NB4 (cell line): ENCODE measurements around the gene MGAT1.
A peak's percentile ranks its signal among the peaks of the same experiment; 100 is the strongest.

Experiments
- DNase-seq: peaks from one replicate; pipeline ENCODE4 v3.0.0; 2010; ENCODE audit warnings: low read depth
- H3K4me3 ChIP-seq: one replicate; pipeline ENCODE4 v1.5.1; 2011; ENCODE audit warnings: mild to moderate bottlenecking, low read depth, low read length, moderate library complexity
- MYC ChIP-seq: IDR thresholded peaks from 2 replicates; pipeline ENCODE4 v1.6.1; 2011; ENCODE audit warnings: low read depth, low read length
- POLR2A ChIP-seq: IDR thresholded peaks from 2 replicates; pipeline ENCODE4 v1.6.1; 2011; ENCODE audit warnings: mild to moderate bottlenecking; ENCODE audit not compliant: insufficient read length; ENCODE audit errors: extremely low read depth
- TF ChIP-seq, protein P1 (sequence below): IDR thresholded peaks from 2 replicates; pipeline ENCODE4 v1.6.1; 2011; ENCODE audit warnings: low read depth, low read length
- TF ChIP-seq, protein P2 (sequence below): IDR thresholded peaks from one replicate; pipeline ENCODE4 v1.5.1; 2012; ENCODE audit warnings: low read depth, low read length

Gene MGAT1

DNA sequence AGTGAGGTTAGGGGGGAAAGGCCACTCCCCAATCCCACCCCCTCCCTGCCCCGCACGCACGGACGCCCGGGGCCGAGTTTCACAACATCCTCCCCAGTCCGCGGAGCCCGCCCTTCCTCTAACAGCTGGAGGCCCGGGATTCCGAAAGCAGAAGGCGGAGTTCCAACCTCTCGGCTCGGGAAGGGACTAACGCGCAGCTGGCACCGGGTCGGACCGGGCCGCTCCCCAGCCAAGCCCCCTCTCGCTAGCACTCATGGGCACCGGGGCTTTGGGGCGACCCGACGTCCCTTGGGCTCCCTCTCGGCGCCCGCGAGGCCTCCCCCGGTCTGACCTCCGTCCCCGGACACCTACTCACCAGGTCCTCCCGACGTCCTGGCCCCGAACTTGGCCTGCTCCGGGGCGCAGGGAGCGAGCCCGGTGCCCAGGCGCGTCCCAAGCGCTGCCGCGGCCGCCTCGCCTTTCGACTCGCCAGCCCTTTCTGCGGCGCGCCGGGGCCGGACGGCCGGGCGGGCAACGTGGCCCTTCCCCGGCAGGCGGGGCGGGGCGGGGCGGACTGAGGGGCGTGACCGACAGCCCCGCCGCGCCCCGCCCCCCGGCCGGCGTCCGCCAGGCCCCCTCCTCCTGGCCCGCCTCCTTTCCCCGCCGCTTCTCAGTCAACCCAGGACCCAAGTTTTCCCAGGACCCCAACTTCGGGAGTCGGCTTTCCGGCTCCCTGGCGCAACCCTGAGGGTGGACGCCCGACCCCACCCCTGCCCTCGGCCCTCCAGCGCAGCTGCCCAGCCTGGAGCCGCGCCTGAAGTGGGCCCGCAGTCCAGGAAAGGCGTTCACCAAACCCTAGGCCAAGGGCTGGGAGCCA lies at the start of gene MGAT1:
MGAT1 (minus strand) TSS at position 482 of the 856 bp plus-strand sequence. CDS start 9,835 bp downstream, outside the sequence.
- peak within 1 kb of the TSS; percentile 79 for H3K4me3 ChIP-seq
- DNase-seq = peak; percentile 91
- TF ChIP-seq, protein P1, sequence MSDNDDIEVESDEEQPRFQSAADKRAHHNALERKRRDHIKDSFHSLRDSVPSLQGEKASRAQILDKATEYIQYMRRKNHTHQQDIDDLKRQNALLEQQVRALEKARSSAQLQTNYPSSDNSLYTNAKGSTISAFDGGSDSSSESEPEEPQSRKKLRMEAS = no peak
- TF ChIP-seq POLR2A = peak; percentile 62

DNA sequence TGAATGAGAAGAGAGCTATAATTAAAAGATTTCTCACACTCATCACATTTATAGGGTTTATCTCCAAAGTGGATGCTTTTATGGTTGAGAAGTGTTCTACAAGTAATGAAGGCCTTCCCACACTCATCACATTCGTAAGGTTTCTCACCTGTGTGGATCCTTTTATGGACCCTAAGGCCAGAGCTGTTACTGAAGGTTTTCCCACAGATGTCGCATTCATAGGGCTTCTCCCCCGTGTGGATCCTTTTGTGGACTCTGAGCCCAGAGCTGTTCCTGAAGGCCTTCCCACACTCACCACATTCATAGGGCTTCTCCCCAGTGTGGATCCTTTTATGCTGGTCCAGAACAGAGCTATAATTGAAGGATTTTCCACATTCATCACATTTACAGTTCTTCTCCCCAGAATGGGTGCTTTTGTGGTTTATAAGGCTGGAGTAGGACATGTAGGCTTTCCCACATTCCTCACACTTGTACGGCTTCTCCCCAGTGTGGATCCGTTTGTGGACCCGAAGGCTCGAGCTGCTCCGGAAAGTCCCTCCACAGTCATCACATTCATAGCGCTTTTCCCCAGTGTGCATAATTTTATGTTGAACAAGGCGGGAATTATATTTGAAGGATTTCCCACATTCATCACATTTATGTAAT lies 48.0 kb upstream of the MGAT1 start:
- TF ChIP-seq, protein P2, sequence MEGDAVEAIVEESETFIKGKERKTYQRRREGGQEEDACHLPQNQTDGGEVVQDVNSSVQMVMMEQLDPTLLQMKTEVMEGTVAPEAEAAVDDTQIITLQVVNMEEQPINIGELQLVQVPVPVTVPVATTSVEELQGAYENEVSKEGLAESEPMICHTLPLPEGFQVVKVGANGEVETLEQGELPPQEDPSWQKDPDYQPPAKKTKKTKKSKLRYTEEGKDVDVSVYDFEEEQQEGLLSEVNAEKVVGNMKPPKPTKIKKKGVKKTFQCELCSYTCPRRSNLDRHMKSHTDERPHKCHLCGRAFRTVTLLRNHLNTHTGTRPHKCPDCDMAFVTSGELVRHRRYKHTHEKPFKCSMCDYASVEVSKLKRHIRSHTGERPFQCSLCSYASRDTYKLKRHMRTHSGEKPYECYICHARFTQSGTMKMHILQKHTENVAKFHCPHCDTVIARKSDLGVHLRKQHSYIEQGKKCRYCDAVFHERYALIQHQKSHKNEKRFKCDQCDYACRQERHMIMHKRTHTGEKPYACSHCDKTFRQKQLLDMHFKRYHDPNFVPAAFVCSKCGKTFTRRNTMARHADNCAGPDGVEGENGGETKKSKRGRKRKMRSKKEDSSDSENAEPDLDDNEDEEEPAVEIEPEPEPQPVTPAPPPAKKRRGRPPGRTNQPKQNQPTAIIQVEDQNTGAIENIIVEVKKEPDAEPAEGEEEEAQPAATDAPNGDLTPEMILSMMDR = no peak
- TF ChIP-seq MYC = no peak
- TF ChIP-seq, protein P1 = no peak
- TF ChIP-seq POLR2A = no peak
- DNase-seq = no peak
- no peak overlapping the region for H3K4me3 ChIP-seq

DNA sequence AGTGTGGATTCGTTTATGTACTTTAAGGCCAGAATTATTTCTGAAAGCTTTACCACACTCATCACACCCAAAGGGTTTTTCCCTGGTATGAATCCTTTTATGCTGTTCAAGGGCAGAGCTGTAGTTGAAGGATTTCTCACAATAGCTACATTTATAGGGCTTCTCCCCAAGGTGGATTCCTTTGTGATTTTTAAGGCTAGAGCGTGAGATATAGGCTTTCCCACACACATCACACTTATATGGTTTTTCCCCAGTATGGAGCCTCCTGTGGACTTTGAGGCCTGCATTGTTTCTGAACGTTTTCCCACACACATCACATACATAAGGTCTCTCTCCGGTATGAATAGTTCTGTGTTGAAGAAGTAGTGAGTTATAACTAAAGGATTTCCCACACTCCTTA lies 47.2 kb upstream of the MGAT1 start:
- DNase-seq = no peak
- no peak overlapping the region for H3K4me3 ChIP-seq
- TF ChIP-seq, protein P2 = no peak
- TF ChIP-seq, protein P1 = no peak
- TF ChIP-seq MYC (no peak), POLR2A (no peak)

DNA sequence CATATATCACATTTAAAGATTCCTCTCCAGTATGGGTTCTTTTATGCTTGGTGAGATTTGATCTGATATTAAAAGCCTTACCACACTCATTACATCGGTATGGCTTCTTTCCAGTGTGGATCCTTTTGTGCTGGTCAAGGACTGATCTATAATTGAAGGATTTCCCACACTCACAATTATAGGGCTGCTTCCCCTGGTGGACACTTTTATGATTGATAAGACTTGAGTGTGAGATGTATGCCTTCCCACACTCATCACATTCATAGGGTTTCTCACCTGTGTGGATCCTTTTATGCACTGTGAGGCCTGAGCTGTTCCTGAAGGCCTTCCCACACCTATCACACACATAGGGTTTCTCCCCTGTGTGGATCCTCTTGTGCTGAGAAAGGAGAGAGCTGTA lies 46.3 kb upstream of the MGAT1 start:
- no peak for TF ChIP-seq POLR2A
- DNase-seq = no peak
- H3K4me3 ChIP-seq = no peak overlapping the region

DNA sequence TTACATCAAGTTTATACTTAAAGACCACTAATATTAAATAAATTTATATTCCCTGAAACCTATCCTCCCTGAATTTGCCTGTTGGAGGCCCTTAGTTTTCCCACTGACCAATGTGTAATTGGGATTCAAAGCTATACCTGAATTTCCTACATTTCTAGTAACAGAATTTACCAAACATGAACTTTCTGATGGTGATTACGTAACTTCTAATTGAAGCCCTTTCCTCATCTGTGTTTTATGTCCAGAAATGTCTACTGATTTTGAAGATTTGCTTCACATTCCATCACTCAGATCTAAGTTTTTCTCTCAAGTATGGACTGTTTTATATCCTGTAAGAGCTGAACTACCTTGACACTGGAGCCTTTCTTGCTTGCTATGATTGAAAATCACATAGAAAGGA lies 45.7 kb upstream of the MGAT1 start:
- no peak overlapping the region for H3K4me3 ChIP-seq
- DNase-seq = no peak
- TF ChIP-seq POLR2A (no peak), MYC (no peak)
- TF ChIP-seq, protein P1 = no peak
- TF ChIP-seq, protein P2 = no peak

DNA sequence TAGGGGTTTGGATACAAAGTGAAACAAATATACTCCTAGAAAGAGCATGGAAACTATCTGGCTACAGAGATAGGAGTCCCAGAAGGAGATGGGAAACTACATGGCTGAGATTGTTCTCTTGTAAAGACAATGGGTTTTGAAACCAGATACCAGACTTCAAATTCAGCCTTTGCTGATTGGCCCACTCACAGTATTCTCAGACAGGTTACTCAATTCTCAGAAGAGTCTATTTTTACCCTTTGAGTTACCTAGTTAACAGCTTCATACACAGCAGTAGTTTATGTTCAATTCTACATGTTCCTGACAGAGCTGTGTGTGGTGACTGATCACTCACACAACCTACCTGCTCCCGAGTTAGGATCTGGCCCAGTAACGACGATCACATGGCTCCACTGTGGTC lies 44.4 kb upstream of the MGAT1 start:
- TF ChIP-seq MYC (no peak), POLR2A (no peak)
- TF ChIP-seq, protein P2 = no peak
- TF ChIP-seq, protein P1 = no peak
- no peak overlapping the region for H3K4me3 ChIP-seq
- no peak for DNase-seq
